Activated naive CD4-positive, alpha-beta T cell treated with anti-CD3 and anti-CD28 coated beads, Interleukin-2, amount 50 U/mL, for 72 hours (primary cell): ENCODE measurements around the gene TTLL8. TPM values are rescaled to one million over a fixed set of nuclear protein-coding genes. Genes with fewer than 3 reads are reported as not detected.
"Not testable (repeated sequence)": the region's sequence is repeated elsewhere in the genome, so short reads cannot be mapped to it uniquely, and the experiment has no call there.

Source experiments
- ATAC-seq, 2 donors: fragments of 150-1000 bp; cut with Tn5 transposase; 2 replicates each; pipeline ENCODE4 v1.10.0; 2021; ENCODE audit warnings: mild to moderate bottlenecking in 2 of 2, moderate library complexity in 2 of 2
- DNase-seq, 2 donors: peaks; one replicate each; pipeline ENCODE4 v3.0.0; 2021 to 2022; ENCODE audit warnings: low spot score in 2 of 2
- H3K27ac Mint-ChIP-seq, 2 donors: one replicate each; pipeline ENCODE4 v1.8.0; 2022; ENCODE audit warnings: mild to moderate bottlenecking in 2 of 2, mixed read lengths in 2 of 2
- H3K36me3 Mint-ChIP-seq, 2 donors: one replicate each; pipeline ENCODE4 v1.8.0; 2022; ENCODE audit warnings: mixed read lengths in 2 of 2
- H3K9me3 Mint-ChIP-seq, 2 donors: one replicate each; pipeline ENCODE4 v1.8.0; 2022; ENCODE audit warnings: mixed read lengths in 2 of 2
- total RNA-seq, 2 donors: library from RNA; stranded (reverse); gene quantifications; one replicate each; pipeline ENCODE4 v1.2.3, GENCODE V29; 2022

TTLL8 gene
- total RNA-seq, 2 donors from 2014 or later: not detected

DNA sequence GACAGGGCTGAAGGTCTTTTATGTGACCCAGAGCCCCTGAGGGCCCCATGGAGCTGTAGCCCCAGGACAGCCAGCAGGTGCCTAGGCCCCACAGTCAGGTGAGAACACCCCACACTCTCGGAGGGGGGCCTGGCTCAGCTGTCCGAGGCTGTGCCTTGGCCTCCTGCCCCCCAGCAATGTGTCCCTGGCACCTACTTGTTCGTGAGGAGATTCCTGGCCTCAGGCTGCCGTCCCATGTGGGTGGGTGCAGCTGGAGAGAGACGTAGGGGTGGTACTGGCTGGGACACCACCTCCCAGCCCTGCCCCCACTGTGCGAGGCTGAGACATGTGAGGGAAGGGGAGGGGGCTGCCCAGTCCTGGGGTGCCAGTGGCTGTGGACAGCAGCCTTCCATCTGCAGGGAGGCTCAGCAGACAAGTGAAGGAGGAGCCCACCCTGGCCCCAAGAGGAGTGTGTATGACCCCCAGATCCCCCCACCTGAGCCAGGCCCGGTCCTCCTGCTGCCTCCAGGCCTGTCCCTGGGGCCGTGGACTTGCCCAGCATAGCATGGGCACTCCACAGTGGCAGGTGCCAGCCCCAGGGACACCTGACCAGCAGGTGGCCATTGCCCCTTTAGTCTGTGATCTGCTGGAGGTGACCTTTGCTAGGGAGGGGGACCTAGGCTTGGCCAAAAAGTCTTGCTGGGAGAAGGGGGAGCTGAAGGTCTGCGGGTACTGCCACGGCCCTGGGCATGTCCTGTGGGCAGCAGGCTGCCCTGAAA lies 62.6 kb downstream of the TTLL8 start:
- Mint-ChIP-seq H3K27ac (peak overlapping the region in 1 of 2 donors; percentile 71), H3K9me3 (peaks cover 6 to 17% of the 10 kb centered on the region in 2 donors), H3K36me3 (peaks cover 0 to 5% of the 10 kb centered on the region in 2 donors)
- ATAC-seq: no peak
- DNase-seq: peak; percentile 2 to 51

- Mint-ChIP-seq H3K27ac (peak overlapping the region in 1 of 2 donors; percentile 71), H3K36me3 (peaks cover 4 to 9% of the 10 kb centered on the region in 2 donors), H3K9me3 (peaks cover 9 to 21% of the 10 kb centered on the region in 2 donors)
- DNase-seq: no peak
- no peak for ATAC-seq
Observed at GRCh38 chr22:49995041-49995360, 63.1 kb downstream of the TTLL8 start.

GRCh38 chr22:49994361-49995040 lies 63.6 kb downstream of the TTLL8 start:
- peak in 1 of 2 donors; percentile 50 for DNase-seq

GRCh38 chr22:49993649-49994360 lies 64.3 kb downstream of the TTLL8 start:
- peaks cover 4 to 16% of the 10 kb centered on the region in 2 donors for H3K36me3 Mint-ChIP-seq
- ATAC-seq (no peak), DNase-seq (no peak)
- peak overlapping the region in 1 of 2 donors; percentile 43 for H3K27ac Mint-ChIP-seq
- peaks cover 9 to 21% of the 10 kb centered on the region in 2 donors for H3K9me3 Mint-ChIP-seq

More at GRCh38 chr22:49994361-49995040, 63.6 kb downstream of the TTLL8 start:
- Mint-ChIP-seq H3K9me3 (peaks cover 9 to 21% of the 10 kb centered on the region in 2 donors), H3K36me3 (peaks cover 4 to 13% of the 10 kb centered on the region in 2 donors), H3K27ac (peak overlapping the region in 1 of 2 donors; percentile 71)
- ATAC-seq: no peak

GRCh38 chr22:49992921-49993648 lies 65.0 kb downstream of the TTLL8 start:
- peak; percentile 90 to 97 for ATAC-seq
- peaks cover 4 to 16% of the 10 kb centered on the region in 2 donors for H3K36me3 Mint-ChIP-seq

GRCh38 chr22:49991907-49992533 lies 66.1 kb downstream of the TTLL8 start:
- H3K36me3 Mint-ChIP-seq: peaks cover 4 to 16% of the 10 kb centered on the region in 2 donors
- H3K27ac Mint-ChIP-seq: no peak overlapping the region
- DNase-seq (no peak), ATAC-seq (no peak)
- H3K9me3 Mint-ChIP-seq: peaks cover 9 to 25% of the 10 kb centered on the region in 2 donors

More at GRCh38 chr22:49992921-49993648, 65.0 kb downstream of the TTLL8 start:
- Mint-ChIP-seq H3K9me3 (peaks cover 9 to 25% of the 10 kb centered on the region in 2 donors), H3K27ac (no peak overlapping the region)
- DNase-seq: peak; percentile 65 to 76

- no peak overlapping the region for H3K27ac Mint-ChIP-seq
- peaks cover 14 to 33% of the 10 kb centered on the region in 2 donors for H3K9me3 Mint-ChIP-seq
- no peak for ATAC-seq
- peaks cover 8 to 23% of the 10 kb centered on the region in 2 donors for H3K36me3 Mint-ChIP-seq
- no peak for DNase-seq
Observed at GRCh38 chr22:49991167-49991566, 66.9 kb downstream of the TTLL8 start.

DNA sequence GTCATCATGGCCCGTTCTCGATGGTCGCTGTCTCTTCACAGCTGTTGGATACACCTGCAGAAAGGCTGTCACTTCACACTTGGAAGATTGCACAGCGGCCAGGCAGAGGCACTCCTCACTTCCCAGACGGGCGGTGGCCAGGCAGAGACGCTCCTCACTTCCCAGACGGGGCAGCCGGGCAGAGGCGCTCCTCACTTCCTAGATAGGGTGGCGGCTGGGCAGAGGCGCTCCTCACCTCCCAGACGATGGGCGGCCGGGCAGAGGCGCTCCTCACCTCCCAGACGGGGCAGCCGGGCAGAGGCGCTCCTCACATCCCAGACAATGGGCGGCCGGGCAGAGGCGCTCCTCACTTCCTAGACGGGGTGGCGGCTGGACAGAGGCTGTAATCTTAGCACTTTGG lies 68.3 kb downstream of the TTLL8 start:
- H3K27ac Mint-ChIP-seq, DNase-seq, ATAC-seq: not testable (repeated sequence)
- H3K36me3 Mint-ChIP-seq: peaks cover 12 to 31% of the 10 kb centered on the region in 2 donors
- H3K9me3 Mint-ChIP-seq: peaks cover 22 to 44% of the 10 kb centered on the region in 2 donors

DNA sequence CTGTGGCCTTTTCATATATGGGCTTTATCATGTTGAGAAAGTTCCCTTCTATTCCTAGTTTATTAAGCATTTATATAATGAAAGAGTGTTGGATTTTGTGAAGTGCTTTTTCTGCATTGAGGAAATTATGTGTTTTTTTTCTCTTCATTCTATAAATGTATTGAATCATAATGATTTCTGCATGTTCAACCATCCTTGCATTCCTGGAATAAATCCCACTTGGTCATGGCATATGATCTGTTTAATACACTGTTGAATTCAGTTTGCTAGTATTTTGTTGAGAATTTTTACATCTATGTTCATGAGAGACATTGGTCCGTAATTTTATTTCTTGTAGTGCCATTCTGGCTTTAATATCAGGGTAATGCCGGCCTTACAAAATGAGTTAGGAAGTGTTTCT lies 71.8 kb downstream of the TTLL8 start:
- H3K27ac Mint-ChIP-seq: no peak overlapping the region
- ATAC-seq (no peak), DNase-seq (no peak)
- peaks cover 22 to 40% of the 10 kb centered on the region in 2 donors for H3K9me3 Mint-ChIP-seq
- H3K36me3 Mint-ChIP-seq: peaks cover 18 to 41% of the 10 kb centered on the region in 2 donors

DNA sequence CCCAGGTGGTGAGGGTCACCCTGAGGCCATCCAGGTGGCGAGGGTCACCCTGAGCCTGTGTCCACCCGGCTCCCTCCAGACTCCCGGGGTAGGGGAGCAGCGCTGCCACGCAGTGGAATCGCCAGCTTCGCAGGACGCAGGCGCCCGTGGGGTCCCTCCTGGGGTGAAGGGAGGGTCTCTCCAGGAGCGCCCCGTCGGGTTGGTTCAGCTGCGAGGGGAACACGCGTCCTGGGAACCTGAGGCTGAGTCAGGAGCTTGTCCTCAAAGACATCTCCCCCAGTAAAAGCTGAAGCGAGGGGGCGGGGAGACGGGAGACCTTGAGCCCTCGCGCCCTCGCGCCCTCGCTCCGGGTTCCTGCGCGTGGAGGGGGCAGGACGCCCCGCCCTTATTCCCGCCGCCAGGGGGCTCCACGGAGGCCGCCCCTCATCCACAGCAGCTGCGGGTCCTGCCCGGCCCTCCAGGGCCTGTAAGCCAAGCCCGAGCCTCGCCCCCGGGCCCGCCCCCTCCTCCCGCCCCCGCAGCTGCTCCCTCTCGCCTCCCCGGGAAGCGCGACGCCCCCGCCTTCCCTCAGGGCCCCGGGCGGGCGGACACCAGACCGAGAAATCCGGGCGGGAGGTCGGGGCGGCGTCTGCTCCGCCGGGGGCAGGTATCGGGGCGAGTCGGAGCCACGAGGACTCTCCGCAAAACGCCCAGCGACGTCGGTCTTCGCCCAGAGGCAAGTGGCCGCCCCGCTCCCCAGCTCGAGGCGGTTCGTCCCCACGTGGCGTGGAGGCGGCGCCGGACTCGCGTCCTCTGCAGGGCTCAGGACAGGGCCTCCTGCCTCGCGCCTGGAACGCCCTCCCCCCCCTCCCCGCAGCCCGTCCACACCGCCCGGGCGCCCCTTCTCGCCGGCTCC lies 74.7 kb downstream of the TTLL8 start:
- no peak for DNase-seq
- peaks cover 23 to 49% of the 10 kb centered on the region in 2 donors for H3K36me3 Mint-ChIP-seq
- H3K27ac Mint-ChIP-seq: no peak overlapping the region
- ATAC-seq: peak; percentile 13 to 29
- H3K9me3 Mint-ChIP-seq: peaks cover 20 to 33% of the 10 kb centered on the region in 2 donors

DNA sequence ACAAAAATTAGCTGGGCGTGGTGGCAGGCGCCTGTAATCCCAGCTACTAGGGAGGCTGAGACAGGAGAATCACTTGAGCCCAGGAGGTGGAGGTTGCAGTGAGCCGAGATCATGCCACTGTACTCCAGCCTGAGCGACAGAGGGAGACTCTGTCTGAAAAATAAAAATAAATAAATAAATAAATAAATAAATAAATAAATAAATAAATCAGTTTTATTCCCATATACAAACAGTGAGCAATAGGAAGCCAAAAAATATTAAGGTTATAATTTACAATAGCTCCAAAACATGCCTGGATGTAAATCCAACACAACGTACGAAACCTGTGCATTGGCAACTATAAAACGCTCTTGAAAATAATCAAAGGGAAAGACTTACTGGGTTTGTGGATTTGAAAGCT lies 76.3 kb downstream of the TTLL8 start:
- Mint-ChIP-seq H3K36me3 (peaks cover 23 to 51% of the 10 kb centered on the region in 2 donors), H3K9me3 (peaks cover 19 to 31% of the 10 kb centered on the region in 2 donors)
- DNase-seq, H3K27ac Mint-ChIP-seq, ATAC-seq: not testable (repeated sequence)

GRCh38 chr22:49979587-49980264 lies 78.4 kb downstream of the TTLL8 start:
- DNase-seq: peak; percentile 33 to 58
- Mint-ChIP-seq H3K9me3 (peaks cover 12 to 13% of the 10 kb centered on the region in 2 donors), H3K36me3 (peaks cover 15 to 40% of the 10 kb centered on the region in 2 donors), H3K27ac (peak overlapping the region; percentile 3 to 86)
- peak; percentile 22 to 52 for ATAC-seq

DNA sequence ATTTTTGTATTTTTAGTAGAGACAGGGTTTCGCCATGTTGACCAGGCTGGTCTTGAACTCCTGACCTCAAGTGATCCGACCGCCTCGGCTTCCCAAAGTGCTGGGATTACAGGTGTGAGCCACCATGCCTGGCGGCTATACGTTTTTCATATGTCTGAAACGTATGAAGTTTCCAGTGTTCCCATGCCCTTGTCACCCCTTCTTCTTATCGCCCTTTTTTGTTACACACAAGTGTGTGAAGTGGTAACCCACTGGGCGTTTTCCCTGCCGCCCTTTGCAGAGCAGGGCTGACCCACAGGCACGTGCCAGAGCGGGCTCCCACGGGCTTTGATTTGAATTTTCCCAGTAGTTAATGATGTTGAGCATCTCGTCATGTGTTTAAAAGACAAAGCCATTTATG lies 80.5 kb downstream of the TTLL8 start:
- no peak overlapping the region for H3K27ac Mint-ChIP-seq
- peak; percentile 1 to 53 for DNase-seq

DNA sequence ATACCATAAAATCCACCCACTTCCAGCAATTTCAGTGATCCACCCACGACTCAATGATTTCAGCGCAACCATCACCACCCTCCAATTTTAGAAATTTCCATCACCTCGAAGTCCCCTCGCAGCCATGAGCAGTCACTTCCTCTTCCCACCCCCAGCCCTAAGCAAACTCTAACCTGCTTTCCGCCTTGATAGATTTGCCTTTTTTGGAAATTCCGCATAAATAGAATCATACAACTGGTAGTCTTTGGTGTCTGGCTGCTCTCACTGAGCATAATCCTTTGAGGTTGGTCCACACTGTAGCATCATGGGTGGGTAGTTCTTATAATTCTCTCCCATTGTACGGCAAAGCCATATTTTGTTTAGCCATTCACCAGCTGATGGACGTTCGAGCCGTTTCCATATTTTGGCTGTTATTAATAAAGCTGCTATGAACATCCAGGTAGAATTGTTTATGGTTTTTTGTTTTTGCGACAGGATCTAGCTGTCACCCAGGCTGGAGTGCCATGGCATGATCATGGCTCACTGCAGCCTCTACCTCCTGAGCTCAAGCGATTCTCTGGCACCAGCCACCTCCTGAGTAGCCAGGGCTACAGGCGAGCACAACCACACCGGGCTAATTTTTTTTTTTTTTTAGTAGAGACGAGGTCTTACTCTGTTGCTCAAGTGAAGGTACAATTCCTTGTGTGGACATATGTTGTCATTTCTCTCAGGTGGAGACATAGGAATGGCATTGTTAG lies 81.5 kb downstream of the TTLL8 start:
- H3K27ac Mint-ChIP-seq: peak overlapping the region; percentile 66 to 91
- H3K36me3 Mint-ChIP-seq: peaks cover 10 to 25% of the 10 kb centered on the region in 2 donors
- ATAC-seq (peak; percentile 57 to 69), DNase-seq (peak; percentile 45 to 76)
- peaks cover 8 to 12% of the 10 kb centered on the region in 2 donors for H3K9me3 Mint-ChIP-seq

More for the DNA sequence above, 80.5 kb downstream of the TTLL8 start:
- no peak for ATAC-seq
- Mint-ChIP-seq H3K9me3 (peaks cover 8 to 12% of the 10 kb centered on the region in 2 donors), H3K36me3 (peaks cover 10 to 32% of the 10 kb centered on the region in 2 donors)
